Activated CD8-positive, alpha-beta T cell treated with anti-CD3 and anti-CD28 coated beads for 36 hours (primary cell): Measurements from ENCODE around the gene LIN7A. TPM values are rescaled to one million over a fixed set of nuclear protein-coding genes. Genes with fewer than 3 reads are reported as not detected.

ENCODE experiments used
- ATAC-seq: fragments of 200-7000 bp; cut with Tn5 transposase; one replicate; pipeline ENCODE4 v1.10.0; 2021; ENCODE audit warnings: mild to moderate bottlenecking, moderate library complexity
- CTCF ChIA-PET: fragments of 350-600 bp; sonication (Branson Sonifier 250); formaldehyde crosslinking; loops from one replicate; lab custom pipeline; 2021; ENCODE audit warnings: antibody characterized with exemption; lab: Charles Lee
- POLR2A ChIA-PET: fragments of 350-600 bp; sonication (Branson Sonifier 250); formaldehyde crosslinking; loops from one replicate; lab custom pipeline; 2021; ENCODE audit warnings: antibody characterized with exemption; lab: Charles Lee
- DNase-seq: peaks from one replicate; pipeline ENCODE4 v3.0.0-alpha.2; 2020
- H3K27ac Mint-ChIP-seq: one replicate; pipeline ENCODE4 v1.8.0; 2021; ENCODE audit warnings: mild to moderate bottlenecking, mixed read lengths
- H3K27me3 Mint-ChIP-seq: one replicate; pipeline ENCODE4 v1.8.0; 2021; ENCODE audit warnings: mixed read lengths
- H3K36me3 Mint-ChIP-seq: one replicate; pipeline ENCODE4 v1.8.0; 2021; ENCODE audit warnings: low read depth, mixed read lengths
- H3K4me1 Mint-ChIP-seq: one replicate; pipeline ENCODE4 v1.8.0; 2021; ENCODE audit warnings: low read depth, mixed read lengths
- H3K4me3 Mint-ChIP-seq: one replicate; pipeline ENCODE4 v1.8.0; 2021; ENCODE audit warnings: mild to moderate bottlenecking, moderate library complexity, mixed read lengths
- H3K9me3 Mint-ChIP-seq: one replicate; pipeline ENCODE4 v1.8.0; 2021; ENCODE audit warnings: mixed read lengths
- CTCF ChIP-seq: fragments of 200-600 bp; IDR thresholded peaks from one replicate; pipeline ENCODE4 v1.8.0; 2022; ENCODE audit warnings: antibody characterized with exemption, mild to moderate bottlenecking
- intact Hi-C: fragments of 100-400 bp; cut with micrococcal nuclease; formaldehyde crosslinking; loops from one replicate; pipeline ENCODE4 v1.10.0; 2022
- total RNA-seq, 2 experiments: library from RNA; stranded (reverse); gene quantifications; one replicate each; pipeline ENCODE4 v1.2.3, GENCODE V29; 2021

The LIN7A gene, protein sequence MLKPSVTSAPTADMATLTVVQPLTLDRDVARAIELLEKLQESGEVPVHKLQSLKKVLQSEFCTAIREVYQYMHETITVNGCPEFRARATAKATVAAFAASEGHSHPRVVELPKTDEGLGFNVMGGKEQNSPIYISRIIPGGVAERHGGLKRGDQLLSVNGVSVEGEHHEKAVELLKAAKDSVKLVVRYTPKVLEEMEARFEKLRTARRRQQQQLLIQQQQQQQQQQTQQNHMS
- not detected for total RNA-seq

GRCh38 chr12:80937391-80938238 is at the start of gene LIN7A:
Gene LIN7A, minus strand, starts transcription at chr12:80937934. Its CDS starts 212 bp downstream, at chr12:80937722.
- Mint-ChIP-seq H3K27ac (no peak within 1 kb of the TSS), H3K36me3 (no peaks in the 10 kb centered on the region), H3K27me3 (peaks cover 28% of the 10 kb centered on the region), H3K9me3 (peaks cover 2% of the 10 kb centered on the region), H3K4me1 (no peaks in the 10 kb centered on the region), H3K4me3 (no peak within 1 kb of the TSS)
- DNase-seq (no peak), ATAC-seq (no peak)
- CTCF ChIA-PET, result no interaction called here
- intact Hi-C loops, result no loop called here
- POLR2A ChIA-PET, result no interaction called here
- TF ChIP-seq CTCF, result no peak

DNA sequence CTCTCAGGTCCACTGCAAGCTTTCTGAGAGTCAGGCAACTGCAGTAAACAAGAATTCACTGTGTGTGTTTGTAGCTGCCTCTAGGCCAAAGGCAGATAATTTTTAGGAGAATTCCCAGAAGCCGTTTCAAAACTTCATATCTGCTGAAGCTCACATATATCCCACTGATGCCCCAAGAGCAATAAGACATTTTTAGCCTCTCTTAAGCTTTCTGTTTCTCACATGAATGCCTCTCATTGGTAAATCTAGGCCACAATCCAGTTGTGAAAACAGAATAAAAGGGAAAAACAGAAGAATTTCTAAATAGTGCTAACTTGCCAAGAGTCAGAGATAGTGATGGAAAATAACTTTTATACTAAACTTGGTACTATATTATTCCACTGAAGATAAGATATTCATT is 48.5 kb upstream of the LIN7A start:
- no peak overlapping the region for H3K4me3 Mint-ChIP-seq
- no peaks in the 10 kb centered on the region for H3K36me3 Mint-ChIP-seq
- ATAC-seq (no peak), DNase-seq (no peak)
- H3K9me3 Mint-ChIP-seq, result peaks cover 7% of the 10 kb centered on the region
- H3K4me1 Mint-ChIP-seq, result no peaks in the 10 kb centered on the region
- no peak overlapping the region for H3K27ac Mint-ChIP-seq
- no peak for TF ChIP-seq CTCF
- CTCF ChIA-PET, result no interaction called here
- intact Hi-C loops, result no loop called here
- H3K27me3 Mint-ChIP-seq, result no peaks in the 10 kb centered on the region
- POLR2A ChIA-PET, result no interaction called here

- no peaks in the 10 kb centered on the region for H3K36me3 Mint-ChIP-seq
- CTCF ChIA-PET, result no interaction called here
- intact Hi-C loops, result no loop called here
- no peaks in the 10 kb centered on the region for H3K27me3 Mint-ChIP-seq
- DNase-seq (no peak), ATAC-seq (no peak)
- no peaks in the 10 kb centered on the region for H3K4me1 Mint-ChIP-seq
- POLR2A ChIA-PET, result no interaction called here
- no peak overlapping the region for H3K4me3 Mint-ChIP-seq
- H3K9me3 Mint-ChIP-seq, result peaks cover 1% of the 10 kb centered on the region
- no peak overlapping the region for H3K27ac Mint-ChIP-seq
- TF ChIP-seq CTCF, result no peak
Measured at GRCh38 chr12:80979816-80980215, 42.1 kb upstream of the LIN7A start.

DNA sequence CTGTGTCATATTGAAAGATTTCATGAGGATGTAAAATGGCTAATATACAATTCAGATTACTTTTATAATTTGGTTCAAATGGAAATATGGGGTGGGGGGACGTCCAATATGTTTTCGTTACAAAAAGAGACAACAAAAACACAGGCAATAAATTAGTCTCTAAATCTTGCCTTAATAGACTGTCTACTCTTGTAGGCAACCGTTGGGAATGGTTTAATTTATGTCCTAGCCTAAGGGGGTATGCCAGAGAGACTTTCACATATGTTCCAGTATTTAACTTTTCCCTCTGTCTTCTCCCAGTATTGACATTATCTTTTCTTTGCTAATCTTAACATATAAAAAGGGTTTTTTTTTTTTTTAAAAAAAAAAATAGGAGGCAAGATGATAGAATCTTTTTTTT is 41.5 kb upstream of the LIN7A start:
- ChIA-PET CTCF (no interaction called here), POLR2A (no interaction called here)
- Mint-ChIP-seq H3K4me1 (no peaks in the 10 kb centered on the region), H3K9me3 (peaks cover 1% of the 10 kb centered on the region), H3K36me3 (no peaks in the 10 kb centered on the region), H3K4me3 (no peak overlapping the region), H3K27me3 (no peaks in the 10 kb centered on the region), H3K27ac (no peak overlapping the region)
- no peak for TF ChIP-seq CTCF
- no peak for ATAC-seq
- intact Hi-C loops, result no loop called here
- DNase-seq, result no peak

DNA sequence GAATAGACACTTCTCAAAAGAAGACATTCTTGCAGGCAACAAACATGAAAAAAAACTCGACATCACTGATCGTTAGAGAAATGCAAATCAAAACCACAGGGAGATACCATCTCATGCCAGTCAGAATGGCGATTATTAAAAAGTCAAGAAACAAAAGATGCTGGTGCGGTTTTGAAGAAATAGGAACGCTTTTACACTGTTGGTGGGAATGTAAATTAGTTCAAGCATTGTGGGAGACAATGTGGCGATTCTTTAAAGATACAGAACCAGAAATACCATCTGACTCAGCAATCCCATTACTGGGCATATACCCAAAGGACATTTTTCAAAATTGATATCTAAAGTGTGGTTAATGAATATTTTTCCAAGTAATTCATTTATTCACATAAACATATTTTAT is 39.6 kb upstream of the LIN7A start:
- intact Hi-C loops, result no loop called here
- Mint-ChIP-seq H3K9me3 (peaks cover 1% of the 10 kb centered on the region), H3K4me1 (no peaks in the 10 kb centered on the region), H3K27me3 (no peaks in the 10 kb centered on the region), H3K36me3 (no peaks in the 10 kb centered on the region), H3K4me3 (no peak overlapping the region), H3K27ac (no peak overlapping the region)
- TF ChIP-seq CTCF, result no peak
- DNase-seq (no peak), ATAC-seq (no peak)
- POLR2A ChIA-PET, result no interaction called here
- CTCF ChIA-PET, result no interaction called here
